DND-41 (cell line): ENCODE measurements around the gene NAV1.

ENCODE experiments used
- ATAC-seq: fragments of 200-7000 bp; cut with Tn5 transposase; 3 replicates; pipeline ENCODE4 v1.9.1; 2021; ENCODE audit warnings: low read depth; ENCODE audit not compliant: insufficient read depth
- DNase-seq: peaks from one replicate; pipeline ENCODE4 v3.0.0-alpha.2; 2020
- H2AFZ ChIP-seq: 2 replicates; pipeline ENCODE4 v1.6.0; 2012; ENCODE audit warnings: low read depth, low read length
- H3K27ac ChIP-seq: 2 replicates; pipeline ENCODE4 v1.5.1; 2012; ENCODE audit warnings: low read length, inconsistent platforms
- H3K27me3 ChIP-seq: fragments of 200-600 bp; sonication (generic); 2 replicates; pipeline ENCODE4 v1.6.0; 2012; ENCODE audit warnings: low read length, mild to moderate bottlenecking, inconsistent platforms; ENCODE audit not compliant: insufficient read depth, poor library complexity
- H3K36me3 ChIP-seq: 2 replicates; pipeline ENCODE4 v1.5.1; 2012; ENCODE audit warnings: low read length, inconsistent platforms; ENCODE audit not compliant: insufficient read depth
- H3K4me1 ChIP-seq: 2 replicates; pipeline ENCODE4 v1.5.1; 2012; ENCODE audit warnings: mild to moderate bottlenecking, low read length; ENCODE audit not compliant: insufficient read depth
- H3K4me2 ChIP-seq: 2 replicates; pipeline ENCODE4 v1.6.0; 2012; ENCODE audit warnings: mild to moderate bottlenecking, moderate library complexity, low read length, inconsistent platforms; ENCODE audit not compliant: insufficient read depth
- H3K4me3 ChIP-seq, 2 experiments: fragments of 200-600 bp in 1 of 2; shearing (Covaris generic) in 1 of 2; 2 replicates each; pipeline ENCODE4 v1.5.1; 2012 to 2016; ENCODE audit warnings: inconsistent platforms in 2 of 2, low read length in 2 of 2, mild to moderate bottlenecking in 2 of 2, low read depth in 1 of 2, moderate library complexity in 1 of 2
- H3K79me2 ChIP-seq: 2 replicates; pipeline ENCODE4 v1.6.0; 2012; ENCODE audit warnings: low read length, inconsistent platforms; ENCODE audit not compliant: insufficient read depth
- H3K9ac ChIP-seq: 2 replicates; pipeline ENCODE4 v1.6.0; 2012; ENCODE audit warnings: low read depth, mild to moderate bottlenecking, inconsistent platforms, low read length, moderate library complexity
- H3K9me3 ChIP-seq: 2 replicates; pipeline ENCODE4 v1.5.1; 2012; ENCODE audit warnings: low read length, moderate library complexity, mild to moderate bottlenecking, inconsistent platforms; ENCODE audit not compliant: insufficient read depth, severe bottlenecking
- H4K20me1 ChIP-seq: 2 replicates; pipeline ENCODE4 v1.6.0; 2012; ENCODE audit warnings: low read length; ENCODE audit not compliant: insufficient read depth
- EZH2 ChIP-seq: IDR thresholded peaks from 3 replicates; pipeline ENCODE4 v1.6.1; 2012; ENCODE audit warnings: borderline replicate concordance, low read depth, mild to moderate bottlenecking, moderate library complexity, low read length, inconsistent platforms; ENCODE audit not compliant: severe bottlenecking
- TF ChIP-seq, protein P1 (sequence below): IDR thresholded peaks from 2 replicates; pipeline ENCODE4 v1.5.1; 2012; ENCODE audit warnings: borderline replicate concordance, low read length, moderate library complexity, mild to moderate bottlenecking; ENCODE audit not compliant: poor library complexity, severe bottlenecking; ENCODE audit errors: extremely low read depth

Gene NAV1

DNA sequence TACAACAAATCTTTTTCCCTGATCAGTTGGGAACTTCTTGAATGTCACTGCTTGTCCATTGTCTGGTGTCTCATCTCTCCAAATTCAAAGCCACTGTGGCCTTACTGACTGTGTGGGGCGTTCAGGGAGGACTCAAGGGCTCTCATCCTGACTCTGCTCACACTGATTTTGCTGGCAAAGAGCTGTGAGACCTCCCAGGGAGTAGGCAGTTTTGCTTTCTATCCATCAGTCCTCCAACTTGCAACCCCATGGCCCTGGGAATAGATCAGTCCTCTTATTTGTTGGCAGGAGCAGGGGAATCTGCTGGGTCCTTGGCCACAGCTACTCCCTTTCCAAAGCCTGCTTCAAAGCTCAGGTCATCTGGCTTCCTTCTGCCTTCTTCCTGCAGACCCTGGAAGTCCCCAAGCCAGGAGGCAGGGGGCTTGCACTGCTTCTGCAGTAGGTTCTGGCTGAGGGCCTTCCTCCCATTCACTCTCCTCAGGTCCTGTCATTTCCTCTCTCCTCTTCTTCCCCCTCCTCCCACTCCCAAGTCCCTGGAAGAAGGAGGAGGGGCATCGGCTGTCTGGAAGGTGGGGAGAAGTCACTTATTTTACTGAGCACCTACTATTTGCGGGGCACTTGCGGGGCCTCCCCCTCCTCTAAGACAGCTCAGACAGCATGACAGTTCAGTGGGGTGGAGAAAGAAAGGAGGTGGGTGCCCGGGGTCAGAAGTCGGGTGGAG lies 876 bp upstream of the NAV1 start:
- H3K27me3 ChIP-seq, result peaks cover 32% of the 10 kb centered on the region
- H2AFZ ChIP-seq, result no peak overlapping the region
- no peak overlapping the region for H3K4me2 ChIP-seq
- DNase-seq, result no peak
- H3K4me1 ChIP-seq, result no peaks in the 10 kb centered on the region
- TF ChIP-seq, protein P1, sequence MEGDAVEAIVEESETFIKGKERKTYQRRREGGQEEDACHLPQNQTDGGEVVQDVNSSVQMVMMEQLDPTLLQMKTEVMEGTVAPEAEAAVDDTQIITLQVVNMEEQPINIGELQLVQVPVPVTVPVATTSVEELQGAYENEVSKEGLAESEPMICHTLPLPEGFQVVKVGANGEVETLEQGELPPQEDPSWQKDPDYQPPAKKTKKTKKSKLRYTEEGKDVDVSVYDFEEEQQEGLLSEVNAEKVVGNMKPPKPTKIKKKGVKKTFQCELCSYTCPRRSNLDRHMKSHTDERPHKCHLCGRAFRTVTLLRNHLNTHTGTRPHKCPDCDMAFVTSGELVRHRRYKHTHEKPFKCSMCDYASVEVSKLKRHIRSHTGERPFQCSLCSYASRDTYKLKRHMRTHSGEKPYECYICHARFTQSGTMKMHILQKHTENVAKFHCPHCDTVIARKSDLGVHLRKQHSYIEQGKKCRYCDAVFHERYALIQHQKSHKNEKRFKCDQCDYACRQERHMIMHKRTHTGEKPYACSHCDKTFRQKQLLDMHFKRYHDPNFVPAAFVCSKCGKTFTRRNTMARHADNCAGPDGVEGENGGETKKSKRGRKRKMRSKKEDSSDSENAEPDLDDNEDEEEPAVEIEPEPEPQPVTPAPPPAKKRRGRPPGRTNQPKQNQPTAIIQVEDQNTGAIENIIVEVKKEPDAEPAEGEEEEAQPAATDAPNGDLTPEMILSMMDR, result no peak
- TF ChIP-seq EZH2, result no peak
- no peak overlapping the region for H3K9ac ChIP-seq
- H3K27ac ChIP-seq, result no peak overlapping the region
- peaks cover 5% of the 10 kb centered on the region for H4K20me1 ChIP-seq
- ATAC-seq, result no peak
- H3K79me2 ChIP-seq, result no peaks in the 10 kb centered on the region
- H3K9me3 ChIP-seq, result no peaks in the 10 kb centered on the region
- no peak overlapping the region for H3K4me3 ChIP-seq
- no peaks in the 10 kb centered on the region for H3K36me3 ChIP-seq

DNA sequence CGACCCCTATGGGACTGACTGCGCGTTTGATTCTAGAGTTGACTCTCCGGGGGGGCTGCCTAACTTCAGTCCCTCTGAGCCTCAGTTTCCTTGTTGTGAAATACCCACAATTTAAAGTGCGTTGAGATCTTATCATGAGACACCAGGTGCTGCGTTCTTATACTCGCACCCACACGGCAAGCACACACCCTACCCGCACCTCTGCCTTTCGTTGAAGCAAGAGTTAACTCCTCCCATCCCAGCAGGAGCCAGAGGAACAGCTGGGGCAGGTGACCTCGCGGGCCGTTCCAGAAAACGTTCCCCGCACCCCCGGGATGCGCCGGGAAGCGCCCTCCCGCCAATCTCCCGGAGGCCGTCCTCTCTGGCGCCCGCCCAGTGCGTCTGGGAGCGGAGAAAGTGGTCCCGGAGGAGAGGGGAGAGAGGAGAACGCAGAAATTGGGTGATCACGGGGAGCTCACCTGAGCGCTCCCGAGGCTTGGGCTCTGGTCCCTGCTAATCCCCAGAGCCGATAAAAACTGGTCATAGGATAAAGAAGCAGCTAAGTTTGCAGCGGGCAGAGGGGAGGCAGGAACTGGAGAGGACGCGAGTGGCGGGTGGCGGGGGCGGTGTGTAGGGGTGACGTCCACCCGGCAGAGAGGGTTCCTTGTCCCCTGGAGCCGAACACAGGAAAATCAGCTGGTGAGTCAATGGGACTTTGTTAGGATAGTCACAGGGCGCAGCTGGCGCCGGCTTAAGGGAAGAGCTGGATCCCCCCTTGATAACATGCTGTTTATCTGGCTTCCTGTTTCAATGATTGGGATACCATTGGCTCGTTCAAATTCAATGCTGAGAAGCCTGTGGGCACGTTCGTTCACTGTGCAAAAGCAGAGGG lies 869 bp downstream of the NAV1 start:
- H4K20me1 ChIP-seq, result peaks cover 5% of the 10 kb centered on the region
- H2AFZ ChIP-seq, result no peak overlapping the region
- TF ChIP-seq EZH2, result peak; percentile 80
- TF ChIP-seq, protein P1, result no peak
- peaks cover 32% of the 10 kb centered on the region for H3K27me3 ChIP-seq
- H3K9me3 ChIP-seq, result no peaks in the 10 kb centered on the region
- H3K79me2 ChIP-seq, result no peaks in the 10 kb centered on the region
- H3K36me3 ChIP-seq, result no peaks in the 10 kb centered on the region
- no peak overlapping the region for H3K9ac ChIP-seq
- DNase-seq (no peak), ATAC-seq (no peak)
- H3K27ac ChIP-seq, result no peak overlapping the region
- no peaks in the 10 kb centered on the region for H3K4me1 ChIP-seq
- no peak overlapping the region for H3K4me3 ChIP-seq
- no peak overlapping the region for H3K4me2 ChIP-seq

DNA sequence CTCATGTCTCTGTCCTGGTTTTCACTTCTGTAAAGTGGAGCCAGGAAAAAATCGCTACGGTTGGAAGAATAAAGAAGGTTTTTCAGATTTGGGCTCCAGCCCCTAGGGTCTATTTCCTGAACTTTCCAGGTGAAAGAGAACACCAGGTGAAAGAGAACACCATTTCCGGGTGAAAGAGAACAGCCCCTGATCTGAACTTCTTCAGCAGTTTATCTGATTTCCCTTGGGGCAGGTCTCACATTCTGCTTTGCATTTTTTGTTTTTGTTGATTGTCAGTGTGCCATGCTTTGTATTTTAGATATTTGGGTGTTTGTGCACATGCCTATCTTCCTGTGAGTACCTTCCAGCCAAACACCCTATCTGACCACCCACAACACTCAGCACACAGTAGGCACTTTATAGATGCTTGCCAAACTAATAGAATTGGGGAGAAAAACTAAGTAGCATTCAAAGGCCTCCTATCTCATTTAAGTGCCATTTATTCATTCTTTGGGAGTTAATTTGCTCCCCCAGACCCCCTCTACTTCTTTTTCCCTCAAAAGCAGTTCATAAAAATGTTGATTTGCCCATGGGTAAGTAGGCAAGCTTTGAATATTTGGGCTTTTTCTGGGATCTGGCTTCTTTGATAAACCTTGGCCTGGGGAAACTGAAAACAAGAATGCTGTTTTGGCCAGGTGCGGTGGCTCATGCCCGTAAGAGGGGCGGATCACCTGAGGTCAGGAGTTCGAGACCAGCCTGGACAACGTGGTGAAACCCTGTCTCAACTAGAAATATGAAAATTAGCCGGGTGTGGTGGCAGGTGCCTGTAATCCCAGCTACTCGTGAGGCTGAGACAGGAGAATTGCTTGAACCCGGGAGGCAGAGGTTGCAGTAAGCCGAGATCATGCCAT lies 2.2 kb downstream of the NAV1 start:
- no peak for ATAC-seq
- Histone ChIP-seq H3K4me3 (no peak overlapping the region), H3K4me1 (no peaks in the 10 kb centered on the region), H3K36me3 (no peaks in the 10 kb centered on the region), H3K27me3 (peaks cover 32% of the 10 kb centered on the region), H2AFZ (no peak overlapping the region), H3K79me2 (no peaks in the 10 kb centered on the region), H4K20me1 (peaks cover 7% of the 10 kb centered on the region), H3K9me3 (no peaks in the 10 kb centered on the region), H3K4me2 (no peak overlapping the region), H3K27ac (no peak overlapping the region), H3K9ac (no peak overlapping the region)
- DNase-seq, result no peak
- TF ChIP-seq, protein P1, result no peak
- TF ChIP-seq EZH2, result no peak
